ENCODE data around the gene C22orf31. TPM values are rescaled to one million over a fixed set of nuclear protein-coding genes. Genes with fewer than 3 reads are reported as not detected.

The C22orf31 gene
- total RNA-seq, 4 donors from 2014 or later = not detected

- TF ChIP-seq, protein P1, sequence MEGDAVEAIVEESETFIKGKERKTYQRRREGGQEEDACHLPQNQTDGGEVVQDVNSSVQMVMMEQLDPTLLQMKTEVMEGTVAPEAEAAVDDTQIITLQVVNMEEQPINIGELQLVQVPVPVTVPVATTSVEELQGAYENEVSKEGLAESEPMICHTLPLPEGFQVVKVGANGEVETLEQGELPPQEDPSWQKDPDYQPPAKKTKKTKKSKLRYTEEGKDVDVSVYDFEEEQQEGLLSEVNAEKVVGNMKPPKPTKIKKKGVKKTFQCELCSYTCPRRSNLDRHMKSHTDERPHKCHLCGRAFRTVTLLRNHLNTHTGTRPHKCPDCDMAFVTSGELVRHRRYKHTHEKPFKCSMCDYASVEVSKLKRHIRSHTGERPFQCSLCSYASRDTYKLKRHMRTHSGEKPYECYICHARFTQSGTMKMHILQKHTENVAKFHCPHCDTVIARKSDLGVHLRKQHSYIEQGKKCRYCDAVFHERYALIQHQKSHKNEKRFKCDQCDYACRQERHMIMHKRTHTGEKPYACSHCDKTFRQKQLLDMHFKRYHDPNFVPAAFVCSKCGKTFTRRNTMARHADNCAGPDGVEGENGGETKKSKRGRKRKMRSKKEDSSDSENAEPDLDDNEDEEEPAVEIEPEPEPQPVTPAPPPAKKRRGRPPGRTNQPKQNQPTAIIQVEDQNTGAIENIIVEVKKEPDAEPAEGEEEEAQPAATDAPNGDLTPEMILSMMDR (IDR thresholded peaks at IDR 0.05; ENCODE audit: low read depth) = no peak
Observed at GRCh38 chr22:29062286-29062821, 723 bp upstream of the C22orf31 start.

DNA sequence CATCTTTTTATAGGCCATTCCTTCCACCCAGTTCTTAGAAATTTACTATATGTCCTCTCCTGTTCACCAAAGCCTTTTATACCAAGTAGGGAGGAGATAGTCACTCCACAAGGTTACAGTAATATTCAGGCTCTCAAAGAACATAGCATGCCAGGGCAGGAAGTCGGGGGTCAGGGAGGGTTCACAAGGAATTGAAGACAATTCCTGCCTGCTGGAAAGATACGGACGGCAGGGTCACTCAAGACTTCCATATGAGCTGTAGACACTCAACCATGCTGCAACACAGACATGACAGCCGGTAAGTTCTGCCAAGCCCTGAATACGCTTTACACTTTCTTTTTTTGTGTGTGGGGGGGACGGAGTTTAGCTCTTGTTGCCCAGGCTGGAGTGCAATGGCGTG is 700 bp downstream of the C22orf31 start:
- TF ChIP-seq, protein P1 (IDR thresholded peaks at IDR 0.05; ENCODE audit: low read depth) = no peak

DNA sequence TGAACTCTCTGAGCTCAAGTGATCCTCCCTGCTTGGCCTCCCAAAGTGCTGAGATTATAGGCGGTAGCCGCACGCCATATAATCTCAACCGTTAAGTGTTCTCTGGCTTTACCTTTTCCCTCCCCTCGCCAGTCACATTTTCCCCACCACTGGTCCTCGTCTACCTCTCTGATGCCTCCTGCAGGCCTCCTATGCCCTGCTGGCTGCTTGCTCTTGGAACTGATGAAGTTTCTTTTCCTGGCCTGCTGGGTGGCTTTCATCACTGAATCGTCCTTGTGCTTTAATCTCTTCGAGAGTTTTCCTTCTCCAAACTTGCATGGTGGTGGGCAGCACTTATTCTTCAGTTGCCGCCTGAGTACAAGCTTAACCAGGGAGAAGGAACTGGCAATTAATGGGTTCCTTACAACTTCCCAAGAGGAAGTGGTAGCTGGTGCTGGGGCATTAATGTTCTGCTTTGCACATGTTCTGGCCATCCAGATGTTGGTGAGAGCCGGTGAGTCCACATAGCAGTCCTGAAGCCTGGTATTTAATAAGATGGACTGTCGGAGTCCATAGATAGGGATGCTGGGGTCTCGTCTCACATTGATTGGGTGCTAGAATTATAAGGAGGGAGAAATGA is 1.3 kb downstream of the C22orf31 start:
- TF ChIP-seq, protein P1 (IDR thresholded peaks at IDR 0.05; ENCODE audit: low read depth) = no peak

GRCh38 chr22:29056472-29056871 is 5.2 kb downstream of the C22orf31 start:
- TF ChIP-seq, protein P1 (IDR thresholded peaks at IDR 0.05; ENCODE audit: low read depth) = no peak

GRCh38 chr22:29055192-29055830 is 6.3 kb downstream of the C22orf31 start:
- TF ChIP-seq, protein P1 (IDR thresholded peaks at IDR 0.05; ENCODE audit: low read depth) = no peak

DNA sequence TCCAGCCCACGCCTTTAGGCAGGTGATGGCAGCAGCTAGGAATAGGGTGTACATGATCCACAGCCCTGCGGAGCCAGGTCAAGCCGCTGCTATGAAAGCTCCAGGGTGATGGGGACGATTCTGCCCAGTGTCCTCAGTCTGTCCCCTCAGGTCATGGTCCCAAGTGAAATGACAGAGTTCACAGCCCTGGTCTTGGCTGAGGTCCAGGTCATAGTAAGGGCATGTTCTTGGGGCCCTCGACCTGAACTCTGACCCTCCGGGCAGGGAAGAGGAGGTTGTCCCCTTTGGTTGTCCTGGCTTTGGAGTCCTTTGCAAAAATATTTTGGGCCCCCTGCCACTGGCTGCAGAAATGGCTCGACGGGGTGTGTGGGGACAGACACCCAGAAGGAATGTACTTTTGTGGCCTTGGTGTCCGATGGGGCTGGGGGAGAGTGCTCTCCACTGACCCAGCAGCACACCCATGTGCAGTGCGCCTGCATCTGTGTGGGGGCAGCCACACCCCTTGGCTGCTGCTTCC is 7.3 kb downstream of the C22orf31 start:
- TF ChIP-seq, protein P1 (IDR thresholded peaks at IDR 0.05; ENCODE audit: low read depth) = no peak

DNA sequence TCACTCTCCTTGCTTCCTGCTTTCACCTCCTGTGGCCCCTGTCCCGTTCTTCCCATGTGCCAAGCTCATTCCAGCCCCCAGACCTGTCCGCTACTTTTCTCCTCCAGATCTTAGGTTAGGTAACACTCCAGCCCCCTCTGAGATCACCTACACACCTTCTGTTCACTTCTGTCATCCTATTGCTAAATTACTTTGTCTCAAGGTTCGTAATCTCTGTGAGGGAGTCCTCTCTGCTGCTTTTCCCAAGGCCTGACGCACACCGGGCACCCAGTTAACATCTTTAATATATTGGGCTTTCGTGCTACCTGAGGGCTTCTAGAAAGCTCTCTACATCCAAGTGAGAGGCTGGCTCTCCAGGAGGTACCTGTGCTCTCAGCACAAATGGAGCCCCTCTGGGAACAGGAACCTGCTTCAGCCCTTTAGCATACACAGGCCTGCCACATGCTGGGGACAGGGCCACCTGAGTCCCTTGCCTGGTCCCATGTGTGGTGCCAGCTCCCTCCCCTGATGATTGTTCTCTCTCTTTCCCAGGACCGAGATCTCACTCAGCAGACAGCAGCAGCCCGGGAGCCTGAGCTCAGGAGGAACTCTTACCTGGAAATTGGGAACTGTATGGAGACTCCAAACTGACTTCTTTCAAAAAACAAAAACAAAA is 8.5 kb downstream of the C22orf31 start:
- TF ChIP-seq, protein P1 (IDR thresholded peaks at IDR 0.05; ENCODE audit: low read depth) = no peak

All from subcutaneous adipose tissue (tissue), 4 donors.